Stimulated activated CD8-positive, alpha-beta memory T cell treated with anti-CD3 and anti-CD28 coated beads, Interleukin-7, amount 100 ng/mL, for 48 hours (primary cell): ENCODE data around the gene VPS35L.
"Not testable (repeated sequence)": the region's sequence is repeated elsewhere in the genome, so short reads cannot be mapped to it uniquely, and the experiment has no call there.

ENCODE experiments used
- DNase-seq, 2 donors: peaks; one replicate each; pipeline ENCODE4 v3.0.0-alpha.2; 2020; ENCODE audit warnings: low read depth in 1 of 2; ENCODE audit errors: extremely low read depth in 1 of 2

The VPS35L gene

GRCh38 chr16:19532601-19533000 is 22.9 kb upstream of the VPS35L start:
- DNase-seq: no peak

- no peak for DNase-seq
Measured at GRCh38 chr16:19540241-19540970, 15.1 kb upstream of the VPS35L start.

DNA sequence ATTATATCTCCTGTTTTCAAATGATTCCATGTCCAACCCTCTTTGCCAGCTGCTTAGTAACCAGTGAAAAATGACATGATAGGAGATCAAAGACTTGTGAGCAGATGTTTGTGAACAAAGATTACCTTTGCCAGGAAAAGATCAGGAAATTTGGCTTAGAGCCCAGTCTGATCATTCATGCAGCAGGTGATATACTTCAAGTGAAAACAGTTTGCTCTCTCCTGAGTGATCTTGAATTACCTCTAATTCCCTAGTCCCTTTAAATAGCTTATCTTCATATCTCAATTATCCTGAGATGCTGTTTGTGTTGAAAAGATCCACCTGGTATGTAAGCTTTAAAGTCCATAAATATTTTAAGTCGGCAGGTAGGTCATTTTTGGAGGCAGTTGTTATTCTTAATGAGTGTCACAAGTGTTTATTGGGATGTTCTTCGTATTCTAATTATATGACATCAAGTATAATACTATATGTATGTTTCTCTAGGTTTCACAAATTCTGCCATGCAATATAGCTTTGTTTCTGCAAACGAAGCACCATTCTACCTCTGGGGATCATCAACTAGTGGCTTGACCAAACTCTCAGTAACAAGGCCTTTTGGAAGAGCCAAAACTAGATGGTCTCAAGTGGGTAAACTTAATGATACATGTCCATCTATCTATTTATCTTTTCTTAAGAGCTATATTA is 13.2 kb upstream of the VPS35L start:
- DNase-seq: no peak

GRCh38 chr16:19543278-19543996 is 12.1 kb upstream of the VPS35L start:
- DNase-seq: not testable (repeated sequence)

- no peak for DNase-seq
Measured at GRCh38 chr16:19548144-19548543, 7.4 kb upstream of the VPS35L start.

GRCh38 chr16:19549673-19550072 is 5.8 kb upstream of the VPS35L start:
- DNase-seq: no peak

- peak in 1 of 2 donors; percentile 16 for DNase-seq
Measured at GRCh38 chr16:19555938-19556771, 652 bp downstream of the VPS35L start.

GRCh38 chr16:19559242-19559910 is 3.9 kb downstream of the VPS35L start:
- DNase-seq: no peak

- no peak for DNase-seq
Measured at GRCh38 chr16:19560078-19560477, 4.6 kb downstream of the VPS35L start.

DNA sequence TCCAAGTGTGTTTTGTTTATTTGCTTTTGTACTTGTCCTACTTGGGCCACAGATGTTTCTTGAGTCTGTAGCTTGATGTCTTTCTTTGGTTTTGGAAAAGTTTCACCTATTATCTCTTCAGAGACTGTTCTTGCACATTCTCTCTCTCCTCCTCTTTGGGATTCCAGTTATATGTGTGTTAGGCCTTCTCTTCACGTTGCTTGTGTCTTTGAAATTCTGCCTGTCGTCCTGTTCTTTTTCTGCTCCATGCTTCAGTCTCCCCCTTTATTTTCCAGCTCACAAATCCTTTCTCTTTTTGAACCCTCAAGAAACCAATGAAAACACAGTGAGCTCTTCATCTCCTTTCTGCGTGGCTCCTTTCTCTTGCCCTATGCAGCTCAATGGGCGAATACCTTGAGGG is 7.9 kb downstream of the VPS35L start:
- no peak for DNase-seq

DNA sequence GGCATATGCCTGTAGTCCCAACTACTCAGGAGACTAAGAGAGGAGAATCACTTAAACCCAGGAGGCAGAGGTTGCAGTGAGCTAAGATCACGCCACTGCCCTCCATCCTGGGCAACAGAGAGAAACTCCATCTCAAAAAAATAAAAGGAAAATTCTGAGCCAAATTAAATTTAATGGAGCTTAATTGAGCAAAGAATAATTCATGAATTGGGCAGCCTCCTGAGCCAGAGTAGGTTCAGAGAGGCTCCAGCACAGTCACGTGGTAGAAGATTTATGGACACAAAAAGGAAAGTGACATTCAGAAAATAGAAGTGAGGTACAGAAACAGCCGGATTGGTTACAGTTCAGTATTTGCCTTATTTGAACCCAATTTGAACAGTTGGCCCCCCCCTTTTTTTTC is 10.9 kb downstream of the VPS35L start:
- DNase-seq: no peak

GRCh38 chr16:19567560-19567959 is 12.1 kb downstream of the VPS35L start:
- no peak for DNase-seq

GRCh38 chr16:19573997-19574396 is 18.5 kb downstream of the VPS35L start:
- no peak for DNase-seq

GRCh38 chr16:19574615-19575014 is 19.1 kb downstream of the VPS35L start:
- DNase-seq: no peak

DNA sequence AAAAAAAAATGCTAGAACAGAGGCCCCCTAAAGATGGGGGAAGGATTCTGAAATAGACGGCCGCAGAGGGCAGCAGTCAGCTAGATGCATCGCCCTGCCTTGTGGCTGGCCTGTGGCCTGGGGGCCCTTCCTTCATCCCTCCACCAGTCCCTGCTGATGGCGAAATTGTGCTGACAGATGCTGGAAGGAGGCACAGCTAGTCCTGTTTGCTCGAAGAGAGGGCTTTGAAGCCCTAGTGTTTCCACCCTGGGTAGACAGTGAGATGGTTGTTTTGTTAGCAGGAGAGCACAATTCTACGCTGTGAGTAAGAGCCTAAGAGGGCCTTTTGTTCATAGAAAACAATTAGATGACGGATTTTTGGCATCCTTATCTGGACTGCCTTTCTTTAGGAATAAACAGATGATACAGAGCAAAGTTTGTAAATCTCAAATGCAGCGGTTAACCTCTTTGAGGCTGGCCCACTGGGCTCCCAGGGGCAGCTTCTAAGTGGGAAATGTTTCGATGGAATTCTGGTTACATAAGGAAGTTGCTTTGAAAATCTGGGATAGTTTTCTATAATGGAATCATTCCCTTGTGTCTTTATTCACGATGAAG is 23.0 kb downstream of the VPS35L start:
- no peak for DNase-seq

DNA sequence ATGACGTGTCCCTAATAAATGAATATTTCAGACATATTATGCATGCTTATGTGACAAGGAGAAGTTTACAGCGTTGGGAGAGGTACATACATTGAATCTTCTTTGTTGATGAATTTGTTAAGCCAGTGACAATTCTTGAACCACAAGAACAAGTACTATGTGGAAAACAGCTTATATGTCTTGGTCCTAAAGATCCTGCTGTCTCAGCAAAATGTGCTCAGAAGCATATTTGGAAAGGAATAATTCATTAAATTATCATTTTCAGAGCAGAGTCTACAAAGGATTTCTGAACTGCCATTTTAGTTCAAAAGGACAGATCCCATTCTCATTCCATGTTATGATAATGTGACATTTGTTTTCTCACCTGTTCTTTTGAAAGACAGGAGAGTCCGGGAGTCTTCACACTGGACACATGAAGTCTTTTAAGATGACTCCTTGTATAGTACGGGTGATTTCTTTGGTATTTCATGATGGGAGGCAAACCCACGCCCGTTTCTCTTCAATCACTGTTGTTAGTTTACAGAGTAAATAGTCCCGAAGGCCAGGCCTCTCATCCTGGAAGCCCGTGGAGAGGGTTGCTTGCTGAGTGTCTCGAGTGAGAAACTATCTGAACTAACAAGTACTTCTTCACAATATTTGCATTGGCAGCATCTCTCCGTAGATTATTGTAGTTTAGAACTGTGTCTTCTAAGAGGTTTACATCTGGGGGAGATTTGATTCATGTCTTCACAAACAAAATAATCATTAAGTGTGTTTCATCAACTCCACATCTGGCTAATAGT is 26.7 kb downstream of the VPS35L start:
- no peak for DNase-seq

GRCh38 chr16:19583665-19584300 is 28.3 kb downstream of the VPS35L start:
- DNase-seq: no peak

DNA sequence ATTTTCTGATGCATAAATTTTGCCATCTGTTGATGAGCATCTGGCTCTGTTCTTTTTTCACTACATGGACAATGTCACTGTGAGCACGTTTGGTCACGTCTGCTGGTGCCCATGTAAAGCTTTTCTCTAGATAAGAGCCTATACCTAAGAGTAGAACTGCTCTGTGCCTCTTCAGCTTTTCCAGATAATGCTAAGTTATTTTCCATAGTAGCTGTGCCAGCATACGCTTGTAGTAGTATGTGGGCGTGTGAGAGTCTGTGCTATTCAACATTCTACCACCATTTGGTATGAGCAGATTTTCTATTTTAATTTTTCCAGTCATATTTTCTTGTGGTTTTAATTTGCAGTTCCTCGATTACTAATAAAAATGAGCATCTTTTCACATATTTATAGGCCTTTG is 33.2 kb downstream of the VPS35L start:
- no peak for DNase-seq

GRCh38 chr16:19589106-19589505 is 33.6 kb downstream of the VPS35L start:
- no peak for DNase-seq
